NCI-H146 treated with DMSO at 0.1 percent for 48 hours (cell line): Measurements from ENCODE around the gene ELSPBP1.
"Not testable (repeated sequence)": the region's sequence is repeated elsewhere in the genome, so short reads cannot be mapped to it uniquely, and the experiment has no call there.

Experiments used
- DNase-seq: peaks from one replicate; lab custom pipeline; 2025; ENCODE audit not compliant: unreplicated experiment; lab: John Stamatoyannopoulos, UW

Gene ELSPBP1

GRCh38 chr19:47994209-47994802, at the start of gene ELSPBP1:
Gene ELSPBP1 (plus strand): TSS chr19:47994632. CDS start chr19:48008668, 14,036 bp downstream.
- no peak for DNase-seq

GRCh38 chr19:47949852-47950521, 44.4 kb upstream of the ELSPBP1 start:
- not testable (repeated sequence) for DNase-seq

- DNase-seq: not testable (repeated sequence)
Observed at GRCh38 chr19:47952132-47952531, 42.3 kb upstream of the ELSPBP1 start.

- not testable (repeated sequence) for DNase-seq
Observed at GRCh38 chr19:47955936-47956335, 38.5 kb upstream of the ELSPBP1 start.

- DNase-seq: no peak
Observed at GRCh38 chr19:47973529-47973928, 20.9 kb upstream of the ELSPBP1 start.

GRCh38 chr19:47991191-47991808, 3.1 kb upstream of the ELSPBP1 start:
- no peak for DNase-seq

GRCh38 chr19:47992070-47992469, 2.4 kb upstream of the ELSPBP1 start, which contains the start of gene BSPH1:
Gene BSPH1 (minus strand): TSS chr19:47992170. CDS start chr19:47992081, 89 bp downstream.
- no peak for DNase-seq

- DNase-seq: no peak
Observed at GRCh38 chr19:47996230-47996727, 1.8 kb downstream of the ELSPBP1 start.

- DNase-seq: no peak
Observed at GRCh38 chr19:47998800-47999199, 4.4 kb downstream of the ELSPBP1 start.

- no peak for DNase-seq
Observed at GRCh38 chr19:48000846-48001245, 6.4 kb downstream of the ELSPBP1 start.

- DNase-seq: no peak
Observed at GRCh38 chr19:48004236-48004635, 9.8 kb downstream of the ELSPBP1 start.

GRCh38 chr19:48006762-48007161, 12.3 kb downstream of the ELSPBP1 start:
- DNase-seq: no peak

GRCh38 chr19:48010932-48011758, 16.7 kb downstream of the ELSPBP1 start:
- no peak for DNase-seq

GRCh38 chr19:48020686-48021085, 26.3 kb downstream of the ELSPBP1 start:
- no peak for DNase-seq

GRCh38 chr19:48023011-48023410, 28.6 kb downstream of the ELSPBP1 start:
- no peak for DNase-seq

- no peak for DNase-seq
Observed at GRCh38 chr19:48023518-48023917, 29.1 kb downstream of the ELSPBP1 start.

- no peak for DNase-seq
Observed at GRCh38 chr19:48025480-48025879, 31.0 kb downstream of the ELSPBP1 start.

- no peak for DNase-seq
Observed at GRCh38 chr19:48029431-48029830, 35.0 kb downstream of the ELSPBP1 start.

GRCh38 chr19:48030073-48030472, 35.6 kb downstream of the ELSPBP1 start:
- DNase-seq: no peak

- no peak for DNase-seq
Observed at GRCh38 chr19:48033604-48034003, 39.2 kb downstream of the ELSPBP1 start.

GRCh38 chr19:48036765-48037164, 42.3 kb downstream of the ELSPBP1 start:
- no peak for DNase-seq
